Astrocyte (in vitro differentiated cells and primary cell): ENCODE results near the gene SLC6A9. TPM values are rescaled to one million over a fixed set of nuclear protein-coding genes. Genes with fewer than 3 reads are reported as not detected.

Source experiments
- DNase-seq: peaks from one replicate; pipeline ENCODE4 v3.0.0-alpha.2; 2010; ENCODE audit warnings: low read depth
- FAIRE-seq: peaks from 2 replicates; lab custom pipeline; 2011; peaks lifted over from hg19 to GRCh38; lab: Jason Lieb, UNC
- H2AFZ ChIP-seq: 2 replicates; pipeline ENCODE4 v1.6.0; 2012; ENCODE audit warnings: low read depth, low read length, inconsistent platforms
- H3K27ac ChIP-seq: 2 replicates; pipeline ENCODE4 v1.5.1; 2011; ENCODE audit warnings: low read depth, low read length, inconsistent platforms
- H3K27me3 ChIP-seq: 2 replicates; pipeline ENCODE4 v1.6.0; 2011; ENCODE audit warnings: low read length, inconsistent platforms; ENCODE audit not compliant: insufficient read depth
- H3K36me3 ChIP-seq: 2 replicates; pipeline ENCODE4 v1.5.1; 2011; ENCODE audit warnings: low read length, inconsistent platforms; ENCODE audit not compliant: insufficient read depth
- H3K4me1 ChIP-seq: 2 replicates; pipeline ENCODE4 v1.5.1; 2011; ENCODE audit warnings: low read length, inconsistent platforms; ENCODE audit not compliant: insufficient read depth
- H3K4me2 ChIP-seq: 2 replicates; pipeline ENCODE4 v1.6.0; 2012; ENCODE audit warnings: low read length, inconsistent platforms
- H3K4me3 ChIP-seq: 2 replicates; pipeline ENCODE4 v1.5.1; 2011; ENCODE audit warnings: low read depth, mild to moderate bottlenecking, low read length, inconsistent platforms; ENCODE audit not compliant: insufficient read depth
- H3K79me2 ChIP-seq: 2 replicates; pipeline ENCODE4 v1.6.0; 2012; ENCODE audit warnings: mild to moderate bottlenecking, low read length, inconsistent platforms; ENCODE audit not compliant: insufficient read depth
- H3K9ac ChIP-seq: 2 replicates; pipeline ENCODE4 v1.6.0; 2012; ENCODE audit warnings: mild to moderate bottlenecking, low read length, inconsistent platforms
- H3K9me3 ChIP-seq: 2 replicates; pipeline ENCODE4 v1.5.1; 2012; ENCODE audit warnings: low read depth, mild to moderate bottlenecking, low read length, inconsistent platforms; ENCODE audit not compliant: insufficient read depth
- H4K20me1 ChIP-seq: 2 replicates; pipeline ENCODE4 v1.6.0; 2012; ENCODE audit warnings: low read length, inconsistent platforms; ENCODE audit not compliant: insufficient read depth
- H3K27ac Mint-ChIP-seq: one replicate; pipeline ENCODE4 v1.8.0; 2021; ENCODE audit warnings: mild to moderate bottlenecking, mixed read lengths; ENCODE audit not compliant: unreplicated experiment
- H3K27me3 Mint-ChIP-seq: one replicate; pipeline ENCODE4 v1.8.0; 2021; ENCODE audit warnings: low read depth, mixed read lengths; ENCODE audit not compliant: unreplicated experiment
- H3K36me3 Mint-ChIP-seq: one replicate; pipeline ENCODE4 v1.8.0; 2021; ENCODE audit warnings: low read depth, mixed read lengths; ENCODE audit not compliant: unreplicated experiment
- H3K4me1 Mint-ChIP-seq: one replicate; pipeline ENCODE4 v1.8.0; 2021; ENCODE audit warnings: low read depth, mixed read lengths; ENCODE audit not compliant: unreplicated experiment
- H3K4me3 Mint-ChIP-seq: one replicate; pipeline ENCODE4 v1.8.0; 2021; ENCODE audit warnings: mild to moderate bottlenecking, moderate library complexity, mixed read lengths; ENCODE audit not compliant: unreplicated experiment
- H3K9me3 Mint-ChIP-seq: one replicate; pipeline ENCODE4 v1.8.0; 2021; ENCODE audit warnings: mild to moderate bottlenecking, mixed read lengths; ENCODE audit not compliant: unreplicated experiment
- CTCF ChIP-seq: IDR thresholded peaks from 2 replicates; pipeline ENCODE4 v1.5.1; 2011; ENCODE audit warnings: low read depth, mild to moderate bottlenecking, inconsistent platforms, low read length, moderate library complexity; ENCODE audit not compliant: insufficient read depth
- EZH2 ChIP-seq: IDR thresholded peaks from 2 replicates; pipeline ENCODE4 v1.6.1; 2012; ENCODE audit warnings: mild to moderate bottlenecking, low read length, inconsistent platforms; ENCODE audit not compliant: insufficient read depth
- total RNA-seq: library from RNA; stranded (reverse); gene quantifications from 2 replicates; pipeline ENCODE4 v1.2.1, GENCODE V29; 2021

Gene SLC6A9
- total RNA-seq, 1 donor from 2014 or later, result 45.2 TPM

GRCh38 chr1:44059212-44059611 is 27.9 kb upstream of the SLC6A9 start:
- H3K4me3 Mint-ChIP-seq, result no peak overlapping the region
- Histone ChIP-seq H3K27ac (no peak overlapping the region), H3K9ac (no peak overlapping the region), H3K9me3 (no peaks in the 10 kb centered on the region), H3K27me3 (peaks cover 5% of the 10 kb centered on the region), H3K4me3 (no peak overlapping the region), H3K4me1 (no peaks in the 10 kb centered on the region), H3K4me2 (no peak overlapping the region), H2AFZ (no peak overlapping the region), H3K79me2 (no peaks in the 10 kb centered on the region), H4K20me1 (no peaks in the 10 kb centered on the region), H3K36me3 (no peaks in the 10 kb centered on the region)
- H3K27ac Mint-ChIP-seq, result no peak overlapping the region
- no peaks in the 10 kb centered on the region for H3K36me3 Mint-ChIP-seq
- no peak for TF ChIP-seq CTCF
- no peaks in the 10 kb centered on the region for H3K9me3 Mint-ChIP-seq
- peaks cover 25% of the 10 kb centered on the region for H3K27me3 Mint-ChIP-seq
- peaks cover 1% of the 10 kb centered on the region for H3K4me1 Mint-ChIP-seq
- DNase-seq (no peak), FAIRE-seq (no peak)

DNA sequence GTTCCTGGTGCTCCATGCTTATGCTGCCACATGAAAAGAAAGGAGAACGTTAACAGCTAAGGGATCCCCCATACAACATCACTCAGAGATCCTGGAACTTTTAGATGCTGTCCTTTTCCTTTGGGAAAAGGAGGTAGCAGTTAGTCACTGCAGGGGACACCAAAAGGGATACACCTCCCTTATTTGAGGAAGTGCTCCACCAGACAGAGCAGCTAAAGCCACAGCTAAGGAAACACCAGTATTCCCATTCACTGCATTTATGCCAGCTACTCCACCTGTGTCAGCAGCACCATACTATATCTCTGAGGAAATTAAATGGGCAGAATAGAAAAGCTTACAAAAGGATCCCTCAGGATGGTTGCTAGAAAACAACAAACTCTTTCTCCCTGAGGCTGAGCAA is 26.0 kb upstream of the SLC6A9 start:
- Mint-ChIP-seq H3K9me3 (no peaks in the 10 kb centered on the region), H3K4me1 (peaks cover 1% of the 10 kb centered on the region), H3K27me3 (peaks cover 22% of the 10 kb centered on the region), H3K36me3 (no peaks in the 10 kb centered on the region), H3K4me3 (no peak overlapping the region), H3K27ac (no peak overlapping the region)
- Histone ChIP-seq H3K4me1 (no peaks in the 10 kb centered on the region), H2AFZ (no peak overlapping the region), H3K4me3 (no peak overlapping the region), H3K9me3 (no peaks in the 10 kb centered on the region), H3K27ac (no peak overlapping the region), H3K36me3 (no peaks in the 10 kb centered on the region), H3K79me2 (no peaks in the 10 kb centered on the region), H3K27me3 (peaks cover 2% of the 10 kb centered on the region), H4K20me1 (no peaks in the 10 kb centered on the region), H3K4me2 (no peak overlapping the region), H3K9ac (no peak overlapping the region)
- FAIRE-seq (no peak), DNase-seq (no peak)
- no peak for TF ChIP-seq CTCF
- no peak for TF ChIP-seq EZH2

DNA sequence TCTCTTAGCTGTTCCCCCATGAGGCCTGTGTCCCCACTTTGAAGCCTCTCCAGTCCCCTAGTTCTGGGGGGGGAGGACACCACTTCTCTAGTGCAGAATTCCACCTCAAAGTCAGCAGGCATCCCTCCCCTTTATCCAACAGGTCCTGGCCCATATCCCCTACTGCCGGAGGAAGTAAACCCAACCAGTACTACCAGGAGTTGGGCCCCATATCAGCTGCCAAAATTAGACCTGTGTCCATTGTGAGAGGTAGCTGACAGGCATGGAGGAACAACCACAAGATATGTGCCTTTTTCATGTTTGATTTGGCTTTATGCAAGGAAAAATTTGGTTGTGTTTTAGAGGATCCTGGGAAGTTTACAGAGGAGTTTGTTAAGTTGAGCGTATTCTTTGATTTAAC is 22.1 kb upstream of the SLC6A9 start:
- Histone ChIP-seq H2AFZ (no peak overlapping the region), H3K27me3 (no peaks in the 10 kb centered on the region), H3K4me2 (no peak overlapping the region), H4K20me1 (no peaks in the 10 kb centered on the region), H3K9ac (no peak overlapping the region), H3K36me3 (no peaks in the 10 kb centered on the region), H3K4me3 (no peak overlapping the region), H3K4me1 (peaks cover 21% of the 10 kb centered on the region), H3K79me2 (no peaks in the 10 kb centered on the region), H3K27ac (no peak overlapping the region), H3K9me3 (no peaks in the 10 kb centered on the region)
- peaks cover 18% of the 10 kb centered on the region for H3K27me3 Mint-ChIP-seq
- TF ChIP-seq EZH2 (no peak), CTCF (no peak)
- DNase-seq, result no peak
- H3K36me3 Mint-ChIP-seq, result no peaks in the 10 kb centered on the region
- no peaks in the 10 kb centered on the region for H3K9me3 Mint-ChIP-seq
- H3K27ac Mint-ChIP-seq, result peak overlapping the region; percentile 47
- H3K4me3 Mint-ChIP-seq, result no peak overlapping the region
- peaks cover 12% of the 10 kb centered on the region for H3K4me1 Mint-ChIP-seq
- FAIRE-seq, result no peak
